H1 (cell line): Measurements from ENCODE around the gene NADSYN1. TPM values are rescaled to one million over a fixed set of nuclear protein-coding genes. Genes with fewer than 3 reads are reported as not detected.

Source experiments
- CTCF ChIA-PET: fragments of 300-600 bp; sonication (Branson Sonifier 250); formaldehyde crosslinking; loops from one replicate; lab custom pipeline; 2021; ENCODE audit not compliant: partially characterized antibody; lab: Charles Lee
- POLR2A ChIA-PET: fragments of 300-600 bp; sonication (Branson Sonifier 250); formaldehyde crosslinking; loops from one replicate; lab custom pipeline; 2021; ENCODE audit warnings: inconsistent platforms; ENCODE audit not compliant: partially characterized antibody; lab: Charles Lee
- DNase-seq, 2 experiments: peaks; one replicate each; pipeline versions ENCODE4 v3.0.0 to v3.0.0-alpha.2; 2010 to 2022; ENCODE audit warnings: low spot score in 2 of 2, low read depth in 1 of 2, mixed read lengths in 1 of 2
- FAIRE-seq: peaks from 2 replicates; lab custom pipeline; 2011; peaks lifted over from hg19 to GRCh38; lab: Jason Lieb, UNC
- H2AFZ ChIP-seq: 2 replicates; pipeline ENCODE4 v1.8.1; 2012; ENCODE audit warnings: low read length, inconsistent platforms
- H2AK5ac ChIP-seq: 2 replicates; pipeline ENCODE4 v1.6.1; 2013; ENCODE audit warnings: low read depth, low read length
- H2BK120ac ChIP-seq: replicated peaks from 2 replicates; pipeline ENCODE3; 2013; ENCODE audit warnings: low read depth, low read length, inconsistent platforms
- H2BK12ac ChIP-seq: 2 replicates; pipeline ENCODE4 v1.6.1; 2013; ENCODE audit warnings: low read depth, low read length
- H2BK15ac ChIP-seq: 2 replicates; pipeline ENCODE4 v1.6.1; 2013; ENCODE audit warnings: low read length
- H2BK20ac ChIP-seq: 2 replicates; pipeline ENCODE4 v1.6.1; 2013; ENCODE audit warnings: low read length
- H2BK5ac ChIP-seq: 2 replicates; pipeline ENCODE4 v1.6.1; 2013; ENCODE audit warnings: low read depth, low read length
- H3K14ac ChIP-seq: 2 replicates; pipeline ENCODE4 v1.6.1; 2013; ENCODE audit warnings: inconsistent platforms; ENCODE audit not compliant: insufficient read length
- H3K18ac ChIP-seq: 2 replicates; pipeline ENCODE4 v1.6.1; 2013; ENCODE audit warnings: low read length; ENCODE audit errors: extremely low read depth
- H3K23ac ChIP-seq: 2 replicates; pipeline ENCODE4 v1.6.1; 2013; ENCODE audit warnings: inconsistent platforms; ENCODE audit not compliant: insufficient read length
- H3K23me2 ChIP-seq: 2 replicates; pipeline ENCODE4 v1.6.1; 2013; ENCODE audit warnings: low read depth, low read length
- H3K27ac ChIP-seq: 2 replicates; pipeline ENCODE4 v1.6.1; 2011; ENCODE audit warnings: low read depth, low read length, inconsistent platforms
- H3K27me3 ChIP-seq, 4 experiments: replicated peaks in 1 of 4; 1 replicate in 1 of 4; 2 replicates in 3 of 4; pipeline versions ENCODE4 v1.6.1 to v1.8.1; 2011 to 2013; ENCODE audit warnings: low read length in 3 of 4, mild to moderate bottlenecking in 3 of 4, inconsistent platforms in 2 of 4, mixed read lengths in 2 of 4, moderate library complexity in 1 of 4; ENCODE audit not compliant: control insufficient read depth in 3 of 4, insufficient read depth in 3 of 4; ENCODE audit errors: extremely low read depth in 1 of 4
- H3K36me3 ChIP-seq, 4 experiments: 2 replicates each; pipeline versions ENCODE4 v1.6.1 to v1.8.1; 2011 to 2013; ENCODE audit warnings: mild to moderate bottlenecking in 4 of 4, low read length in 3 of 4, moderate library complexity in 2 of 4, control low read depth in 1 of 4, inconsistent platforms in 1 of 4; ENCODE audit not compliant: insufficient read depth in 4 of 4, control insufficient read depth in 2 of 4
- H3K4ac ChIP-seq: replicated peaks from 2 replicates; pipeline ENCODE3; 2013; ENCODE audit warnings: low read length, low read depth, mixed read lengths, inconsistent platforms; ENCODE audit not compliant: insufficient read length
- H3K4me1 ChIP-seq, 4 experiments: replicated peaks in 1 of 4; 1 replicate in 1 of 4; 2 replicates in 3 of 4; pipeline versions ENCODE4 v1.6.1 to v1.8.1; 2011 to 2013; ENCODE audit warnings: low read length in 3 of 4, inconsistent platforms in 2 of 4, mixed read lengths in 1 of 4; ENCODE audit not compliant: insufficient read depth in 4 of 4, control insufficient read depth in 3 of 4
- H3K4me2 ChIP-seq, 2 experiments: 2 replicates each; pipeline versions ENCODE4 v1.6.1 to v1.8.1; 2011 to 2013; ENCODE audit warnings: low read depth in 2 of 2, low read length in 2 of 2, control low read depth in 1 of 2, inconsistent platforms in 1 of 2, mild to moderate bottlenecking in 1 of 2; ENCODE audit not compliant: insufficient read depth in 1 of 2
- H3K4me3 ChIP-seq, 4 experiments: fragments of 200-600, 300-600 bp in 1 of 4; sonication (generic), shearing (Covaris generic), sonication (Bioruptor Twin) in 1 of 4; 2 replicates each; pipeline versions ENCODE4 v1.5.1 to v1.8.1; 2011 to 2016; ENCODE audit warnings: low read length in 4 of 4, low read depth in 3 of 4, control low read depth in 2 of 4, inconsistent platforms in 2 of 4, mild to moderate bottlenecking in 2 of 4, mixed read lengths in 1 of 4, moderate library complexity in 1 of 4; ENCODE audit not compliant: insufficient read depth in 2 of 4; ENCODE audit errors: extremely low read depth in 1 of 4
- H3K56ac ChIP-seq: replicated peaks from 2 replicates; pipeline ENCODE3; 2013; ENCODE audit warnings: low read depth, mild to moderate bottlenecking, mixed read lengths, low read length, inconsistent platforms; ENCODE audit not compliant: insufficient read length
- H3K79me1 ChIP-seq: 2 replicates; pipeline ENCODE4 v1.6.1; 2013; ENCODE audit warnings: low read depth, low read length, control low read depth
- H3K79me2 ChIP-seq, 2 experiments: 2 replicates each; pipeline versions ENCODE4 v1.6.1 to v1.8.1; 2012 to 2013; ENCODE audit warnings: low read length in 2 of 2, mild to moderate bottlenecking in 2 of 2, inconsistent platforms in 1 of 2; ENCODE audit not compliant: insufficient read depth in 2 of 2, control insufficient read depth in 1 of 2
- H3K9ac ChIP-seq, 4 experiments: replicated peaks in 1 of 4; 1 replicate in 1 of 4; 2 replicates in 3 of 4; pipeline versions ENCODE4 v1.6.1 to v1.8.1; 2011 to 2013; ENCODE audit warnings: low read depth in 3 of 4, low read length in 3 of 4, control low read depth in 2 of 4, mild to moderate bottlenecking in 2 of 4, moderate library complexity in 2 of 4, inconsistent platforms in 1 of 4; ENCODE audit errors: extremely low read depth in 1 of 4
- H3K9me3 ChIP-seq, 2 experiments: 2 replicates each; pipeline versions ENCODE4 v1.6.1 to v1.8.1; 2012 to 2013; ENCODE audit warnings: mild to moderate bottlenecking in 2 of 2, moderate library complexity in 2 of 2, control low read depth in 1 of 2, inconsistent platforms in 1 of 2, low read depth in 1 of 2, low read length in 1 of 2, mixed read lengths in 1 of 2; ENCODE audit not compliant: insufficient read depth in 2 of 2
- H4K20me1 ChIP-seq, 2 experiments: replicated peaks in 1 of 2; 2 replicates each; pipeline versions ENCODE3 to v1.8.1; 2011 to 2013; ENCODE audit warnings: inconsistent platforms in 2 of 2, low read length in 2 of 2, mild to moderate bottlenecking in 1 of 2; ENCODE audit not compliant: insufficient read depth in 2 of 2, control insufficient read depth in 1 of 2
- H4K5ac ChIP-seq: 2 replicates; pipeline ENCODE4 v1.6.1; 2013; ENCODE audit warnings: low read length, low read depth, mixed read lengths, inconsistent platforms; ENCODE audit not compliant: insufficient read length
- H4K8ac ChIP-seq: 2 replicates; pipeline ENCODE4 v1.8.0; 2013; ENCODE audit warnings: mild to moderate bottlenecking, moderate library complexity, low read length, inconsistent platforms; ENCODE audit not compliant: insufficient read depth; ENCODE audit errors: extremely low read depth
- H4K91ac ChIP-seq: replicated peaks from 2 replicates; pipeline ENCODE3; 2013; ENCODE audit warnings: low read length, mixed read lengths, inconsistent platforms; ENCODE audit not compliant: insufficient read length
- BRCA1 ChIP-seq: IDR thresholded peaks from 2 replicates; pipeline ENCODE4 v1.6.1; 2012; ENCODE audit warnings: low read depth, low read length, improper control_type of control experiment
- CBX5 ChIP-seq: fragments of 300-800, 300-1000 bp; sonication (generic); IDR thresholded peaks from 2 replicates; pipeline ENCODE4 v1.7.1; 2016; ENCODE audit warnings: antibody characterized with exemption, low read length, low read depth
- CTBP2 ChIP-seq: IDR thresholded peaks from 2 replicates; pipeline ENCODE4 v1.7.0; 2011; ENCODE audit warnings: borderline replicate concordance, mild to moderate bottlenecking, moderate library complexity, mixed read lengths, low read length; ENCODE audit not compliant: insufficient read depth, insufficient read length
- JUND ChIP-seq: IDR thresholded peaks from 2 replicates; pipeline ENCODE4 v1.6.1; 2011; ENCODE audit warnings: mild to moderate bottlenecking, improper control_type of control experiment, low read length
- KDM5A ChIP-seq: fragments of 200-600 bp; IDR thresholded peaks from 2 replicates; pipeline ENCODE4 v1.7.1; 2012; ENCODE audit warnings: mild to moderate bottlenecking, low read length, inconsistent platforms, mixed read lengths
- POU5F1 ChIP-seq: IDR thresholded peaks from 2 replicates; pipeline ENCODE4 v1.6.1; 2011; ENCODE audit warnings: low read depth, mild to moderate bottlenecking, low read length, moderate library complexity
- TBP ChIP-seq: IDR thresholded peaks from 2 replicates; pipeline ENCODE4 v1.6.1; 2011; ENCODE audit warnings: low read depth, low read length, improper control_type of control experiment
- TEAD4 ChIP-seq: IDR thresholded peaks from 2 replicates; pipeline ENCODE4 v1.6.1; 2012; ENCODE audit warnings: low read depth, low read length, inconsistent platforms, mixed read lengths
- YY1 ChIP-seq: IDR thresholded peaks from 2 replicates; pipeline ENCODE4 v1.6.1; 2011; ENCODE audit warnings: low read depth, mild to moderate bottlenecking, low read length
- WGBS, 2 experiments: shearing (Covaris generic) in 1 of 2; methylation state at CpG; one replicate each; pipeline versions ENCODE4 v1.1.6 to v1.1.7; 2013 to 2015; ENCODE audit warnings: low lambda C conversion rate in 2 of 2, mixed read lengths in 2 of 2, inconsistent platforms in 1 of 2, low coverage in 1 of 2, missing lambda C conversion rate in 1 of 2; ENCODE audit not compliant: insufficient replicate concordance in 2 of 2, insufficient coverage in 1 of 2, insufficient read length in 1 of 2; ENCODE audit errors: extremely low coverage in 1 of 2, missing lambda C conversion rate in 1 of 2; 5-methylcytosine and 5-hydroxymethylcytosine counted together
- polyA plus RNA-seq, 7 experiments: library from polyadenylated mRNA; depleted of rRNA in 3 of 7; stranded (reverse) in 5 of 7; unstranded in 2 of 7; fragments of >200 nt in 5 of 7; fragments of 200-250 nt in 2 of 7; gene quantifications; 1 replicate in 5 of 7; 2 replicates in 1 of 7; 4 replicates in 1 of 7; pipeline versions ENCODE4 v1.2.1 to v1.2.3, GENCODE V29; 2011 to 2013; ENCODE audit warnings: missing spikeins in 2 of 7, mixed read lengths in 2 of 7
- total RNA-seq: library from RNA; stranded (reverse); fragmentation: NEBNext Ultra II Directional; extraction: Animal tissue kit (Norgen Biotek cat#: 25700); gene quantifications from 2 replicates; pipeline ENCODE4 v1.2.1, GENCODE V29; 2021
- TF ChIP-seq, protein P1 (sequence below): IDR thresholded peaks from 2 replicates; pipeline ENCODE4 v1.6.1; 2012; ENCODE audit warnings: inconsistent platforms
- TF ChIP-seq, protein P2 (sequence below): IDR thresholded peaks from 2 replicates; pipeline ENCODE4 v1.6.1; 2012; ENCODE audit warnings: low read length, inconsistent platforms

The NADSYN1 gene
- total and polyA plus RNA-seq, 2 of the 8 experiments (the other 6 are each of a cell fraction or from before 2014, with no cell fraction given): 38.3 to 38.6 TPM

DNA sequence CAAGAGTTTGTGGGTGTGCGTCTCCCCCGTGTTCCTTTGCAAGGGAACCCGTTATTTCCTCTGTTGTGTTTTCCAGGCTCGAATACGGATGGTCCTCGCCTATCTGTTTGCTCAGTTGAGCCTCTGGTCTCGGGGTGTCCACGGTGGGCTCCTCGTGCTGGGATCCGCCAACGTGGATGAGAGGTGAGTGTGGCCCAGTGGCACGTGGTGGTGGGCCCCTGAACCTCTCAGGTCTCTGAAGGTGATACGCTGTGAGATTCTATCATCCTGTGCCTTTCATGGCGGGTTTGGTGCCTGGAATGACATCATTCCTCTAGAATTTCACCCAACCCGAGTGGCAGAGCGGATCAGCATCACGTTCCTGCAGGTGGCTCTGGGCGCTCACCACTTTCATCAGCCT is 32.5 kb downstream of the NADSYN1 start:
- Histone ChIP-seq H3K23ac (no peak overlapping the region), H3K9me3 (no peaks in the 10 kb centered on the region), H3K36me3 (peaks cover 8 to 24% (median 19%) of the 10 kb centered on the region in 4 experiments; a peak in 7 of 8 replicates), H2BK15ac (no peak overlapping the region), H2BK12ac (no peak overlapping the region), H2BK5ac (no peak overlapping the region), H2AK5ac (no peak overlapping the region), H4K91ac (no peak overlapping the region), H3K4me1 (no peaks in the 10 kb centered on the region), H3K4me2 (no peak overlapping the region), H3K27ac (no peak overlapping the region), H3K27me3 (no peaks in the 10 kb centered on the region), H3K14ac (no peak overlapping the region), H2BK20ac (no peak overlapping the region), H4K8ac (no peak overlapping the region), H3K4me3 (no peak overlapping the region), H4K5ac (no peak overlapping the region), H4K20me1 (peaks cover 4 to 16% of the 10 kb centered on the region in 2 experiments), H3K23me2 (peaks cover 4% of the 10 kb centered on the region; the same call in 1 of the 2 replicates), H3K79me1 (no peaks in the 10 kb centered on the region), H3K18ac (no peak overlapping the region), H3K4ac (no peak overlapping the region), H3K56ac (no peak overlapping the region), H3K9ac (no peak overlapping the region), H2AFZ (no peak overlapping the region), H2BK120ac (no peak overlapping the region), H3K79me2 (no peaks in the 10 kb centered on the region)
- ChIA-PET CTCF (no interaction called here), POLR2A (no interaction called here)
- no peak for FAIRE-seq
- WGBS, 2 experiments: 93% methylated on average over 18 of the region's 18 CpGs; no CpG with 5 or more reads in 1 of the 2 experiments
- TF ChIP-seq BRCA1: no peak
- TF ChIP-seq CBX5: no peak
- TF ChIP-seq TEAD4: no peak
- TF ChIP-seq KDM5A: no peak
- TF ChIP-seq POU5F1: no peak
- TF ChIP-seq, protein P1, sequence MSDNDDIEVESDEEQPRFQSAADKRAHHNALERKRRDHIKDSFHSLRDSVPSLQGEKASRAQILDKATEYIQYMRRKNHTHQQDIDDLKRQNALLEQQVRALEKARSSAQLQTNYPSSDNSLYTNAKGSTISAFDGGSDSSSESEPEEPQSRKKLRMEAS: no peak
- no peak for TF ChIP-seq TBP
- TF ChIP-seq YY1: no peak
- TF ChIP-seq CTBP2: no peak
- no peak for TF ChIP-seq JUND
- TF ChIP-seq, protein P2, sequence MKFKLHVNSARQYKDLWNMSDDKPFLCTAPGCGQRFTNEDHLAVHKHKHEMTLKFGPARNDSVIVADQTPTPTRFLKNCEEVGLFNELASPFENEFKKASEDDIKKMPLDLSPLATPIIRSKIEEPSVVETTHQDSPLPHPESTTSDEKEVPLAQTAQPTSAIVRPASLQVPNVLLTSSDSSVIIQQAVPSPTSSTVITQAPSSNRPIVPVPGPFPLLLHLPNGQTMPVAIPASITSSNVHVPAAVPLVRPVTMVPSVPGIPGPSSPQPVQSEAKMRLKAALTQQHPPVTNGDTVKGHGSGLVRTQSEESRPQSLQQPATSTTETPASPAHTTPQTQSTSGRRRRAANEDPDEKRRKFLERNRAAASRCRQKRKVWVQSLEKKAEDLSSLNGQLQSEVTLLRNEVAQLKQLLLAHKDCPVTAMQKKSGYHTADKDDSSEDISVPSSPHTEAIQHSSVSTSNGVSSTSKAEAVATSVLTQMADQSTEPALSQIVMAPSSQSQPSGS: no peak
- DNase-seq: no peak
